ENCODE measurements around the gene EXOSC5. TPM values are rescaled to one million over a fixed set of nuclear protein-coding genes. Genes with fewer than 3 reads are reported as not detected.
"Not testable (repeated sequence)": the region's sequence is repeated elsewhere in the genome, so short reads cannot be mapped to it uniquely, and the experiment has no call there.

The EXOSC5 gene
- total RNA-seq, 3 donors from 2014 or later = 12.5 to 16.4 (median 13.3) TPM

- intact Hi-C loops (cut with DNase I, micrococcal nuclease) = no loop called here
- H3K4me3 ChIP-seq = no peak overlapping the region
- no peak for TF ChIP-seq CTCF (IDR thresholded peaks at IDR 0.05)
- no peaks in the 10 kb centered on the region for H3K9me3 ChIP-seq
- DNase-seq (no peak), ATAC-seq (no peak)
- peaks cover 5% of the 10 kb centered on the region for H3K36me3 ChIP-seq (ENCODE audit: low read depth)
- H3K4me1 ChIP-seq (ENCODE audit: low read depth) = peaks cover 6% of the 10 kb centered on the region
These were observed 4.4 kb downstream of the EXOSC5 start for GRCh38 chr19:41392775-41393174.

GRCh38 chr19:41391618-41392017, 5.5 kb downstream of the EXOSC5 start:
- DNase-seq (no peak), ATAC-seq (no peak)
- Histone ChIP-seq H3K4me3 (no peak overlapping the region), H3K9me3 (no peaks in the 10 kb centered on the region), H3K36me3 (ENCODE audit: low read depth) (peaks cover 5% of the 10 kb centered on the region), H3K4me1 (ENCODE audit: low read depth) (peaks cover 6% of the 10 kb centered on the region)
- no peak for TF ChIP-seq CTCF (IDR thresholded peaks at IDR 0.05)
- intact Hi-C loops (cut with DNase I, micrococcal nuclease) = no loop called here

GRCh38 chr19:41386442-41386841, 10.7 kb downstream of the EXOSC5 start:
- ATAC-seq (no peak), DNase-seq (no peak)
- Histone ChIP-seq H3K4me3 (no peak overlapping the region), H3K9me3 (no peaks in the 10 kb centered on the region), H3K4me1 (ENCODE audit: low read depth) (no peaks in the 10 kb centered on the region), H3K36me3 (ENCODE audit: low read depth) (peaks cover 5% of the 10 kb centered on the region)
- intact Hi-C loops (cut with DNase I, micrococcal nuclease) = no loop called here
- no peak for TF ChIP-seq CTCF (IDR thresholded peaks at IDR 0.05)

GRCh38 chr19:41384351-41384750, 12.8 kb downstream of the EXOSC5 start:
- Histone ChIP-seq H3K36me3 (ENCODE audit: low read depth) (no peaks in the 10 kb centered on the region), H3K4me3 (no peak overlapping the region), H3K4me1 (ENCODE audit: low read depth) (no peaks in the 10 kb centered on the region), H3K9me3 (no peaks in the 10 kb centered on the region)
- ATAC-seq (no peak), DNase-seq (no peak)
- intact Hi-C loops (cut with DNase I, micrococcal nuclease) = no loop called here
- TF ChIP-seq CTCF (IDR thresholded peaks at IDR 0.05) = no peak

- H3K4me1 ChIP-seq (ENCODE audit: low read depth); intact Hi-C loops (cut with DNase I, micrococcal nuclease); ATAC-seq; H3K4me3 ChIP-seq; H3K9me3 ChIP-seq; DNase-seq; H3K36me3 ChIP-seq (ENCODE audit: low read depth): not testable (repeated sequence)
These were observed 15.6 kb downstream of the EXOSC5 start for GRCh38 chr19:41381536-41381935.

GRCh38 chr19:41377977-41378709, 19.0 kb downstream of the EXOSC5 start:
- no peak overlapping the region for H3K4me3 ChIP-seq
- no peaks in the 10 kb centered on the region for H3K36me3 ChIP-seq (ENCODE audit: low read depth)
- DNase-seq (no peak), ATAC-seq (peak; percentile 10)
- intact Hi-C loops (cut with DNase I, micrococcal nuclease) = no loop called here
- no peaks in the 10 kb centered on the region for H3K9me3 ChIP-seq
- no peaks in the 10 kb centered on the region for H3K4me1 ChIP-seq (ENCODE audit: low read depth)
- no peak for TF ChIP-seq CTCF (IDR thresholded peaks at IDR 0.05)

Data from mucosa of descending colon (tissue), 3 donors.